HG03439 (cell line): ENCODE data around the gene PCDHB16.
"Not testable (repeated sequence)": the region's sequence is repeated elsewhere in the genome, so short reads cannot be mapped to it uniquely, and the experiment has no call there.

Source experiments
- ATAC-seq: cut with Tn5 transposase; IDR thresholded peaks from one replicate; pipeline ENCODE4 v1.9.1; 2021; ENCODE audit warnings: mild to moderate bottlenecking, moderate library complexity; ENCODE audit not compliant: unreplicated experiment

Gene PCDHB16

GRCh38 chr5:141180313-141180712 is 1.9 kb upstream of the PCDHB16 start:
- ATAC-seq: no peak

- ATAC-seq: not testable (repeated sequence)
Measured at GRCh38 chr5:141184117-141184855, 2.1 kb downstream of the PCDHB16 start.

GRCh38 chr5:141186897-141187512 is 4.8 kb downstream of the PCDHB16 start, which contains the start of gene PCDHB9:
PCDHB9 (plus strand) TSS chr5:141187161; CDS start chr5:141187319, 158 bp downstream.
- no peak for ATAC-seq

GRCh38 chr5:141188682-141189081 is 6.5 kb downstream of the PCDHB16 start:
- not testable (repeated sequence) for ATAC-seq

- ATAC-seq: not testable (repeated sequence)
Measured at GRCh38 chr5:141189131-141189530, 6.9 kb downstream of the PCDHB16 start.

DNA sequence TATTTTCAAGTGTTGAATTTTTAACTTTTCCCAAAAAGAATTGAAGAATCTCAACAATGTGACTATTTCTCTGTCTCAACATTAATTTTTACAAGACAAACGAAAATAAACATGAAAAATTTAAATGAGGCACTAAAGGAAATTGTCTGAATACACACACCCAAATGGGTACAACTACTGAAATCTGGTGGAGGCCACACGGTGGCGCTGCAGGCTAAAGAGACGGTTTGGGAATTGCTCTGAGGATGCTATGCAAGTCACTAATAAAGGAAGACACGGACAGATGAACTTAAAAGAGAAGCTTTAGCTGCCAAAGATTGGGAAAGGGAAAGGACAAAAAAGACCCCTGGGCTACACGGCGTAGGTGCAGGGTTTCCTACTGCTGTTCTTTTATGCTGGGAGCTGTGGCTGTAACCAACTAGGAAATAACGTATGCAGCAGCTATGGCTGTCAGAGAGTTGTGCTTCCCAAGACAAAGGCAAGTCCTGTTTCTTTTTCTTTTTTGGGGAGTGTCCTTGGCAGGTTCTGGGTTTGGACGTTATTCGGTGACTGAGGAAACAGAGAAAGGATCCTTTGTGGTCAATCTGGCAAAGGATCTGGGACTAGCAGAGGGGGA is 10.0 kb downstream of the PCDHB16 start, which contains the start of gene PCDHB10:
TSS of gene PCDHB10 (plus strand) at position 244 of the 616 bp plus-strand sequence. CDS start at position 444, 200 bp downstream.
- no peak for ATAC-seq

DNA sequence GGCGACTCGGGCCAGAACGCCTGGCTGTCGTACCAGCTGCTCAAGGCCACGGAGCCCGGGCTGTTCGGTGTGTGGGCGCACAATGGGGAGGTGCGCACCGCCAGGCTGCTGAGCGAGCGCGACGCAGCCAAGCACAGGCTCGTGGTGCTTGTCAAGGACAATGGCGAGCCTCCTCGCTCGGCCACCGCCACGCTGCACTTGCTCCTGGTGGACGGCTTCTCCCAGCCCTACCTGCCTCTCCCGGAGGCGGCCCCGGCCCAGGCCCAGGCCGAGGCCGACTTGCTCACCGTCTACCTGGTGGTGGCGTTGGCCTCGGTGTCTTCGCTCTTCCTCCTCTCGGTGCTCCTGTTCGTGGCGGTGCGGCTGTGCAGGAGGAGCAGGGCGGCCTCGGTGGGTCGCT is 12.1 kb downstream of the PCDHB16 start:
- not testable (repeated sequence) for ATAC-seq

DNA sequence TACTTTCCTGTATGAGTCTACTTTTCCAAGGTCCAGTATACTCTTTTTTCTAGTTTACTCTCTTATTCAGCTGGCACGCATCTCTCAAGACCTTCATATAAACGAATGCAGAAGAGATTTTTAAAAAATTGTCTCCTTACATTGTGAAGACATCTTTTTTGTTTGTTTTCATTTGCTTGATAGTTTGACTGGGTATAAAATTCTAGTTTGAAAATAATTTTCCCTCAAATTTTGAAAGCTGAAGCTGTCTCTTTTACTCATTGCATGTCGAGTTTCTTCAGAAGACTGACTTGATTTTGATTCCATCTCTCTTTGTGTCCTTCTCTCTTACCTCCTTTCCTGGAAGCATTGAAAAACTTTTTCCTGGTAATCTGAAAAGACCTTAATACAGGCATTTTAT is 14.2 kb downstream of the PCDHB16 start:
- no peak for ATAC-seq

- no peak for ATAC-seq
Measured at GRCh38 chr5:141199359-141200235, 17.4 kb downstream of the PCDHB16 start, which contains the start of gene PCDHB11. PCDHB11 (plus strand) TSS chr5:141199627; CDS start chr5:141199775, 148 bp downstream.

GRCh38 chr5:141201126-141201525 is 18.9 kb downstream of the PCDHB16 start:
- not testable (repeated sequence) for ATAC-seq

- ATAC-seq: not testable (repeated sequence)
Measured at GRCh38 chr5:141201646-141202045, 19.5 kb downstream of the PCDHB16 start.

- ATAC-seq: no peak
Measured at GRCh38 chr5:141208478-141208877, 26.3 kb downstream of the PCDHB16 start, which contains the start of gene PCDHB12. PCDHB12 (plus strand) TSS chr5:141208719; CDS start chr5:141208908, 189 bp downstream.

GRCh38 chr5:141210281-141210680 is 28.1 kb downstream of the PCDHB16 start:
- not testable (repeated sequence) for ATAC-seq

DNA sequence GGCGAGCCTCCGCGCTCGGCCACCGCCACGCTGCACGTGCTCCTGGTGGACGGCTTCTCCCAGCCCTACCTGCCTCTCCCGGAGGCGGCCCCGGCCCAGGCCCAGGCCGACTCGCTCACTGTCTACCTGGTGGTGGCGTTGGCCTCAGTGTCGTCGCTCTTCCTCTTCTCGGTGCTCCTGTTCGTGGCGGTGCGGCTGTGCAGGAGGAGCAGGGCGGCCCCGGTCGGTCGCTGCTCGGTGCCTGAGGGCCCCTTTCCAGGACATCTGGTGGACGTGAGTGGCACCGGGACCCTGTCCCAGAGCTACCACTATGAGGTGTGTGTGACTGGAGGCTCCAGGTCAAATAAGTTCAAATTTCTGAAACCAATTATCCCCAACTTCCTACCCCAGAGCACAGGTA is 28.7 kb downstream of the PCDHB16 start:
- ATAC-seq: not testable (repeated sequence)

DNA sequence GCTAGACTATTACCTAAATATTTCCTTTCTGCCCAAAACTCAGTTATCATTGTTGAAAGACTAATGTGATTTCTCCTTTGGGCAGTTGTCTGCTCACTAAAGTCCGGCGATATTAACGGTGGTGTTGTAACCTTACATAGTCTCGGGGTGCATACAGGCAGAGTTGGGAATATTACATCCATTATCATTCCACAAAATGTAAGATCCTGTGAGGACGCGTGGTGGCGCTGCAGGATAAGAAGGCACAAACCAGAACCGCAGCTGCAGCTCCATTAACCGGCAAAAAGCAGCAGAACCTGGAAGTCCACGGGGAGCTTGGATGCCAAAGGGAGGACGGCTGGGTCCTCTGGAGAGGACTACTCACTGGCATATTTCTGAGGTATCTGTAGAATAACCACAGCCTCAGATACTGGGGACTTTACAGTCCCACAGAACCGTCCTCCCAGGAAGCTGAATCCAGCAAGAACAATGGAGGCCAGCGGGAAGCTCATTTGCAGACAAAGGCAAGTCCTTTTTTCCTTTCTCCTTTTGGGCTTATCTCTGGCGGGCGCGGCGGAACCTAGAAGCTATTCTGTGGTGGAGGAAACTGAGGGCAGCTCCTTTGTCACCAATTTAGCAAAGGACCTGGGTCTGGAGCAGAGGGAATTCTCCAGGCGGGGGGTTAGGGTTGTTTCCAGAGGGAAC is 31.6 kb downstream of the PCDHB16 start, which contains the start of gene PCDHB13:
TSS of gene PCDHB13 (plus strand) at position 264 of the 684 bp plus-strand sequence. CDS start at position 469, 205 bp downstream.
- not testable (repeated sequence) for ATAC-seq

- not testable (repeated sequence) for ATAC-seq
Measured at GRCh38 chr5:141214583-141214982, 32.4 kb downstream of the PCDHB16 start.

- not testable (repeated sequence) for ATAC-seq
Measured at GRCh38 chr5:141215504-141215903, 33.3 kb downstream of the PCDHB16 start.

GRCh38 chr5:141216035-141216434 is 33.8 kb downstream of the PCDHB16 start:
- not testable (repeated sequence) for ATAC-seq

GRCh38 chr5:141223112-141223783 is 41.1 kb downstream of the PCDHB16 start, which contains the start of gene PCDHB14:
PCDHB14 (plus strand) TSS chr5:141223343; CDS start chr5:141223506, 163 bp downstream.
- no peak for ATAC-seq
